ENCODE measurements around the gene PPP2R2D.

DNA sequence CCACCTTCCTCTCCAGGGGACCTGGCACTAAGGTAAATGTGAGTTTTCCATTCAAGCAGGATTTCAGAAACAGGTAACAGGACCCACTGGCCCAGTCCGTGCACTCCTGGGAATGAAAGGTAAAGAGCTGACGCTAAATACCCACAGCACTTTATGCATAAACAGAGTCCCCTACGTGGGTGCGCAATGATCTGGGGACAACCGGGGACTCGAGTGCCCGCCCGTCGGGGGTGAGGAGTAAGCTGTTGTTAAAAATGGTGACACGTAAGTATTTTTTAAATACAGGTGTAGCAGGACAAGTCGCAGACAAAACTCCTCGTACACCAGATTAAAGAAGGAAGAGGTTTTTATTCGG is 47.2 kb upstream of the PPP2R2D start:
- TF ChIP-seq CTCF (IDR thresholded peaks at IDR 0.05), result no peak
- no peak for TF ChIP-seq POLR2A (IDR thresholded peaks at IDR 0.05)
